ENCODE results near the gene ADCY7. TPM values are rescaled to one million over a fixed set of nuclear protein-coding genes. Genes with fewer than 3 reads are reported as not detected.

ADCY7 gene
- polyA plus RNA-seq, 12 donors: 4.8 to 17.4 (median 7.0) TPM; not detected in 1

GRCh38 chr16:50265716-50266336, 525 bp upstream of the ADCY7 start:
- DNase-seq: no peak

GRCh38 chr16:50267151-50267631, 840 bp downstream of the ADCY7 start:
- no peak for DNase-seq

GRCh38 chr16:50267651-50268050, 1.3 kb downstream of the ADCY7 start:
- DNase-seq: no peak

GRCh38 chr16:50268352-50268751, 2.0 kb downstream of the ADCY7 start:
- DNase-seq: no peak

GRCh38 chr16:50269061-50269705, 2.8 kb downstream of the ADCY7 start:
- no peak for DNase-seq

- no peak for DNase-seq
Measured at GRCh38 chr16:50269769-50270509, 3.6 kb downstream of the ADCY7 start.

- DNase-seq: no peak
Measured at GRCh38 chr16:50270510-50271147, 4.3 kb downstream of the ADCY7 start.

GRCh38 chr16:50271148-50272041, 5.0 kb downstream of the ADCY7 start:
- no peak for DNase-seq

GRCh38 chr16:50272111-50272571, 5.8 kb downstream of the ADCY7 start:
- no peak for DNase-seq

- no peak for DNase-seq
Measured at GRCh38 chr16:50272687-50273381, 6.5 kb downstream of the ADCY7 start.

GRCh38 chr16:50273382-50273690, 7.0 kb downstream of the ADCY7 start:
- no peak for DNase-seq

- DNase-seq: no peak
Measured at GRCh38 chr16:50273888-50274325, 7.6 kb downstream of the ADCY7 start.

GRCh38 chr16:50274326-50275097, 8.2 kb downstream of the ADCY7 start:
- no peak for DNase-seq

- DNase-seq: no peak
Measured at GRCh38 chr16:50275098-50275415, 8.7 kb downstream of the ADCY7 start.

- no peak for DNase-seq
Measured at GRCh38 chr16:50275428-50276325, 9.3 kb downstream of the ADCY7 start.

GRCh38 chr16:50276326-50276640, 9.9 kb downstream of the ADCY7 start:
- DNase-seq: no peak

GRCh38 chr16:50276801-50277555, 10.6 kb downstream of the ADCY7 start:
- DNase-seq: no peak

GRCh38 chr16:50278251-50278650, 11.9 kb downstream of the ADCY7 start:
- no peak for DNase-seq

All from muscle of arm (tissue), 12 donors.